Transverse colon (tissue), 3 donors: ENCODE measurements around the gene LMTK3.

Experiments used
- POLR2A ChIP-seq: fragments of 450-650 bp; IDR thresholded peaks from one replicate; pipeline ENCODE4 v1.6.1; 2016; ENCODE audit warnings: antibody characterized with exemption, mild to moderate bottlenecking, moderate library complexity
- TF ChIP-seq, protein P1 (sequence below), 5 experiments: fragments of 200-600 bp in 3 of 5; fragments of 450-650 bp in 2 of 5; sonication (generic) in 3 of 5; IDR thresholded peaks; 1 replicate in 2 of 5; 2 replicates in 3 of 5; pipeline ENCODE4 v1.5.1; 2016 to 2017; ENCODE audit warnings: antibody characterized with exemption in 5 of 5, inconsistent platforms in 3 of 5, mild to moderate bottlenecking in 2 of 5, moderate library complexity in 1 of 5

DNA sequence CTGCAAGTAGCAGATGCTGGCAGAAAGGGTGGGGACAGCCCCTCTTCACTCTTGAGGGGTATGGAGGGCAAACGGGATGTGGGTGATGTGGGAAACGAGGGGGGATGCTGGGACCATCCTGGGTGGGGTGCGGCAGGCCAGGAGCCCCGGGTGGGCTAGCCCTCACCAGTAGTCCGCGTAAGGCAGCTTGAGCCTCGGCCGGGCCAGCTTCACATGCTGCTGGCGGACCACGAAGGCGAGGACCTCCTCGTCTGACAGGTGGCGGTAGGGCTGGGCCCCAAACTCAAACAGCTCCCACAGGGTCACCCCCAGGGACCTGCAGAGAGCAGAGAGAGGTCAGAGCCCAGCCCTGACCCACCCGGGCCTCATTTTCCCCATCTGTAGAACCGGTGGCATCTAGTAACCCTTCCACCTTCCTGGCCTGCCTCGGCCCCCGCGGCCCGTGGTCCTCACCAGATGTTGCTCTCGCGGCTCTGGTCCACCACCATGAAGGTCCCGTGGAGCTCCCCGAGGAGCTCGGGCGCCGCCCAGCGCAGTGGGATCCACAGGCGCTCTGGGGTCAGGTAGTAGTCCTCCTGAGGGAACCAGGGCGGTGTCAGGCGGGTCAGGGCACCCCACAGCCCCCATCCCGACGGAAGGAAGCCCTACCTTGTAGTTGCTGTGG, 10.7 kb downstream of the LMTK3 start:
- no peak for TF ChIP-seq POLR2A
- TF ChIP-seq, protein P1, sequence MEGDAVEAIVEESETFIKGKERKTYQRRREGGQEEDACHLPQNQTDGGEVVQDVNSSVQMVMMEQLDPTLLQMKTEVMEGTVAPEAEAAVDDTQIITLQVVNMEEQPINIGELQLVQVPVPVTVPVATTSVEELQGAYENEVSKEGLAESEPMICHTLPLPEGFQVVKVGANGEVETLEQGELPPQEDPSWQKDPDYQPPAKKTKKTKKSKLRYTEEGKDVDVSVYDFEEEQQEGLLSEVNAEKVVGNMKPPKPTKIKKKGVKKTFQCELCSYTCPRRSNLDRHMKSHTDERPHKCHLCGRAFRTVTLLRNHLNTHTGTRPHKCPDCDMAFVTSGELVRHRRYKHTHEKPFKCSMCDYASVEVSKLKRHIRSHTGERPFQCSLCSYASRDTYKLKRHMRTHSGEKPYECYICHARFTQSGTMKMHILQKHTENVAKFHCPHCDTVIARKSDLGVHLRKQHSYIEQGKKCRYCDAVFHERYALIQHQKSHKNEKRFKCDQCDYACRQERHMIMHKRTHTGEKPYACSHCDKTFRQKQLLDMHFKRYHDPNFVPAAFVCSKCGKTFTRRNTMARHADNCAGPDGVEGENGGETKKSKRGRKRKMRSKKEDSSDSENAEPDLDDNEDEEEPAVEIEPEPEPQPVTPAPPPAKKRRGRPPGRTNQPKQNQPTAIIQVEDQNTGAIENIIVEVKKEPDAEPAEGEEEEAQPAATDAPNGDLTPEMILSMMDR (IDR thresholded peaks at IDR 0.05): no peak
